Testis (tissue), 3 donors: Measurements from ENCODE around the gene GPC6. TPM values are rescaled to one million over a fixed set of nuclear protein-coding genes. Genes with fewer than 3 reads are reported as not detected.

Source experiments
- DNase-seq: peaks from one replicate; pipeline ENCODE4 v3.0.0-alpha.2; 2019
- H3K27ac ChIP-seq, 2 donors: fragments of 200-600 bp; sonication (generic); one replicate each; pipeline ENCODE4 v1.5.1; 2019
- H3K27me3 ChIP-seq: fragments of 200-600 bp; sonication (generic); one replicate; pipeline ENCODE4 v1.5.1; 2019
- H3K36me3 ChIP-seq: fragments of 200-600 bp; sonication (generic); one replicate; pipeline ENCODE4 v1.5.1; 2017; ENCODE audit warnings: low read depth; ENCODE audit errors: missing control alignments
- H3K4me1 ChIP-seq: fragments of 200-600 bp; sonication (generic); one replicate; pipeline ENCODE4 v1.5.1; 2019
- H3K4me3 ChIP-seq, 2 donors: fragments of 200-600 bp; sonication (generic); one replicate each; pipeline ENCODE4 v1.5.1; 2017 to 2019
- H3K9me3 ChIP-seq: fragments of 200-600 bp; sonication (generic); one replicate; pipeline ENCODE4 v1.5.1; 2017
- CTCF ChIP-seq, 3 experiments: fragments of 450-650 bp in 2 of 3; fragments of 200-600 bp in 1 of 3; sonication (generic) in 1 of 3; IDR thresholded peaks; one replicate each; pipeline ENCODE4 v1.5.1; 2016 to 2019; ENCODE audit warnings: antibody characterized with exemption in 3 of 3, mild to moderate bottlenecking in 2 of 3, moderate library complexity in 1 of 3
- POLR2A ChIP-seq: fragments of 450-650 bp; IDR thresholded peaks from one replicate; pipeline ENCODE4 v1.6.1; 2017; ENCODE audit warnings: antibody characterized with exemption, mild to moderate bottlenecking, moderate library complexity
- WGBS, 2 donors: methylation state at CpG; one replicate each; pipeline ENCODE4 v1.1.5; 2018; 5-methylcytosine and 5-hydroxymethylcytosine counted together
- intact Hi-C: fragments of 100-400 bp; cut with DNase I; formaldehyde crosslinking; loops from one replicate; pipeline ENCODE4 v1.15.1; 2023; ENCODE audit warnings: low total_unique reads
- polyA plus RNA-seq: library from polyadenylated mRNA; stranded (reverse); fragments of 350-450 nt; fragmentation: Illumina TruSeq; extraction: RNeasy Lipid Tissue Mini Kit (QIAGEN cat#74804); gene quantifications from one replicate; pipeline ENCODE4 v1.2.3, GENCODE V29; 2014; ENCODE audit warnings: low read depth, low replicate concordance; ENCODE audit not compliant: insufficient read depth
- total RNA-seq, 2 donors: library from RNA; depleted of rRNA; stranded (reverse); fragments of >200 nt; gene quantifications; one replicate each; pipeline ENCODE4 v1.2.3, GENCODE V29; 2016

Gene GPC6
- total and polyA plus RNA-seq, 3 donors from 2014 or later = 2.2 to 6.9 (median 4.3) TPM

- intact Hi-C loops = no loop called here
- TF ChIP-seq POLR2A (no peak), CTCF (IDR thresholded peaks at IDR 0.05) (no peak)
- no peak for DNase-seq
- Histone ChIP-seq H3K4me3 (no peak overlapping the region), H3K4me1 (no peaks in the 10 kb centered on the region), H3K27ac (no peak overlapping the region), H3K9me3 (no peaks in the 10 kb centered on the region), H3K27me3 (no peaks in the 10 kb centered on the region), H3K36me3 (no peaks in the 10 kb centered on the region)
- WGBS, 2 donors = 48 to 56% methylated on average over 2 of the region's 2 CpGs
Observed at GRCh38 chr13:93872376-93872775, 645.8 kb downstream of the GPC6 start.

GRCh38 chr13:93872786-93873347, 646.3 kb downstream of the GPC6 start:
- Histone ChIP-seq H3K36me3 (no peaks in the 10 kb centered on the region), H3K9me3 (no peaks in the 10 kb centered on the region), H3K4me3 (no peak overlapping the region), H3K27ac (no peak overlapping the region), H3K4me1 (no peaks in the 10 kb centered on the region), H3K27me3 (no peaks in the 10 kb centered on the region)
- 51 to 70% methylated on average over 2 of the region's 2 CpGs for WGBS, 2 donors
- intact Hi-C loops = no loop called here
- TF ChIP-seq CTCF (IDR thresholded peaks at IDR 0.05) (no peak), POLR2A (no peak)
- no peak for DNase-seq

GRCh38 chr13:93875547-93875946, 648.9 kb downstream of the GPC6 start:
- TF ChIP-seq CTCF (IDR thresholded peaks at IDR 0.05) (no peak), POLR2A (no peak)
- Histone ChIP-seq H3K4me1 (no peaks in the 10 kb centered on the region), H3K4me3 (no peak overlapping the region), H3K36me3 (no peaks in the 10 kb centered on the region), H3K27ac (no peak overlapping the region), H3K9me3 (no peaks in the 10 kb centered on the region), H3K27me3 (no peaks in the 10 kb centered on the region)
- intact Hi-C loops = no loop called here
- WGBS, 2 donors = 87 to 92% methylated on average over 1 of the region's 1 CpG
- no peak for DNase-seq

- Histone ChIP-seq H3K27me3 (no peaks in the 10 kb centered on the region), H3K4me3 (no peak overlapping the region), H3K36me3 (no peaks in the 10 kb centered on the region), H3K4me1 (no peaks in the 10 kb centered on the region), H3K27ac (no peak overlapping the region), H3K9me3 (no peaks in the 10 kb centered on the region)
- intact Hi-C loops = no loop called here
- TF ChIP-seq CTCF (IDR thresholded peaks at IDR 0.05) (no peak), POLR2A (no peak)
- no peak for DNase-seq
- 85 to 87% methylated on average over 3 of the region's 3 CpGs for WGBS, 2 donors
Observed at GRCh38 chr13:93876236-93876635, 649.6 kb downstream of the GPC6 start.

GRCh38 chr13:93878675-93879074, 652.1 kb downstream of the GPC6 start:
- Histone ChIP-seq H3K9me3 (no peaks in the 10 kb centered on the region), H3K36me3 (no peaks in the 10 kb centered on the region), H3K27me3 (no peaks in the 10 kb centered on the region), H3K4me3 (no peak overlapping the region), H3K27ac (no peak overlapping the region), H3K4me1 (no peaks in the 10 kb centered on the region)
- intact Hi-C loops = no loop called here
- 85 to 87% methylated on average over 2 of the region's 2 CpGs for WGBS, 2 donors
- TF ChIP-seq CTCF (IDR thresholded peaks at IDR 0.05) (no peak), POLR2A (no peak)
- DNase-seq = no peak
